ENCODE measurements around the gene DISP3. TPM values are rescaled to one million over a fixed set of nuclear protein-coding genes. Genes with fewer than 3 reads are reported as not detected.

DISP3 gene
- total RNA-seq, 1 experiment from 2014 or later, result 1.1 TPM

- Histone ChIP-seq H3K4me1 (ENCODE audit: control insufficient read depth, insufficient read depth, low read length) (no peaks in the 10 kb centered on the region), H3K9me3 (ENCODE audit: control insufficient read depth, insufficient read depth, low read depth, low read length) (no peaks in the 10 kb centered on the region), H3K27me3 (ENCODE audit: control insufficient read depth, insufficient read depth, low read length) (no peaks in the 10 kb centered on the region), H3K4me3 (ENCODE audit: low read depth in 2 of 2, low read length in 2 of 2) (no peak overlapping the region), H3K36me3 (ENCODE audit: control insufficient read depth, insufficient read depth, low read length) (no peaks in the 10 kb centered on the region), H3K27ac (ENCODE audit: low read length) (no peak overlapping the region)
- intact Hi-C loops (cut with micrococcal nuclease; ENCODE audit: unreplicated experiment) (no loop called here), in situ Hi-C loops (cut with HindIII; ENCODE audit: low pct_unique_long_range_greater_than_20kb, low sequenced_read_pairs) (no loop called here)
- DNase-seq (ENCODE audit: low read depth, low spot score) (no peak), ATAC-seq (no peak)
- POLR2A ChIA-PET, result no interaction called here
- CTCF ChIA-PET, result no interaction called here
- TF ChIP-seq CTCF (IDR thresholded peaks at IDR 0.05), result no peak
- no peak for TF ChIP-seq TCF7L2 (IDR thresholded peaks at IDR 0.05; ENCODE audit: low read depth, low read length)
- TF ChIP-seq SIN3A (IDR thresholded peaks at IDR 0.05; ENCODE audit: borderline replicate concordance, insufficient read depth, low read depth, low read length), result no peak
- TF ChIP-seq REST (IDR thresholded peaks at IDR 0.05; ENCODE audit: insufficient read depth in 1 of 2, low read depth in 2 of 2, low read length in 1 of 2), result no peak
- TF ChIP-seq POLR2AphosphoS5 (IDR thresholded peaks at IDR 0.05; ENCODE audit: low read depth, low read length), result no peak
- no TSS peak for BruUV-seq (replicated peaks)
Measured at GRCh38 chr1:11523261-11523660, 44.3 kb downstream of the DISP3 start.

- CTCF ChIA-PET, result no interaction called here
- no peak for TF ChIP-seq REST (IDR thresholded peaks at IDR 0.05; ENCODE audit: insufficient read depth in 1 of 2, low read depth in 2 of 2, low read length in 1 of 2)
- TF ChIP-seq SIN3A (IDR thresholded peaks at IDR 0.05; ENCODE audit: borderline replicate concordance, insufficient read depth, low read depth, low read length), result no peak
- no peak for TF ChIP-seq POLR2AphosphoS5 (IDR thresholded peaks at IDR 0.05; ENCODE audit: low read depth, low read length)
- no peak for TF ChIP-seq TCF7L2 (IDR thresholded peaks at IDR 0.05; ENCODE audit: low read depth, low read length)
- TF ChIP-seq CTCF (IDR thresholded peaks at IDR 0.05), result no peak
- no TSS peak for BruUV-seq (replicated peaks)
- Histone ChIP-seq H3K27me3 (ENCODE audit: control insufficient read depth, insufficient read depth, low read length) (no peaks in the 10 kb centered on the region), H3K4me3 (ENCODE audit: low read depth in 2 of 2, low read length in 2 of 2) (no peak overlapping the region), H3K27ac (ENCODE audit: low read length) (no peak overlapping the region), H3K9me3 (ENCODE audit: control insufficient read depth, insufficient read depth, low read depth, low read length) (no peaks in the 10 kb centered on the region), H3K36me3 (ENCODE audit: control insufficient read depth, insufficient read depth, low read length) (no peaks in the 10 kb centered on the region), H3K4me1 (ENCODE audit: control insufficient read depth, insufficient read depth, low read length) (no peaks in the 10 kb centered on the region)
- no peak for DNase-seq (ENCODE audit: low read depth, low spot score)
- no peak for ATAC-seq
- POLR2A ChIA-PET, result no interaction called here
- in situ Hi-C loops (cut with HindIII; ENCODE audit: low pct_unique_long_range_greater_than_20kb, low sequenced_read_pairs), result no loop called here
- intact Hi-C loops (cut with micrococcal nuclease; ENCODE audit: unreplicated experiment), result no loop called here
Measured at GRCh38 chr1:11523746-11524464, 45.0 kb downstream of the DISP3 start.
